NCI-H345 (cell line): ENCODE measurements around the gene STK11.

Experiments used
- DNase-seq: peaks from one replicate; lab custom pipeline; 2025; lab: John Stamatoyannopoulos, UW

The STK11 gene

DNA sequence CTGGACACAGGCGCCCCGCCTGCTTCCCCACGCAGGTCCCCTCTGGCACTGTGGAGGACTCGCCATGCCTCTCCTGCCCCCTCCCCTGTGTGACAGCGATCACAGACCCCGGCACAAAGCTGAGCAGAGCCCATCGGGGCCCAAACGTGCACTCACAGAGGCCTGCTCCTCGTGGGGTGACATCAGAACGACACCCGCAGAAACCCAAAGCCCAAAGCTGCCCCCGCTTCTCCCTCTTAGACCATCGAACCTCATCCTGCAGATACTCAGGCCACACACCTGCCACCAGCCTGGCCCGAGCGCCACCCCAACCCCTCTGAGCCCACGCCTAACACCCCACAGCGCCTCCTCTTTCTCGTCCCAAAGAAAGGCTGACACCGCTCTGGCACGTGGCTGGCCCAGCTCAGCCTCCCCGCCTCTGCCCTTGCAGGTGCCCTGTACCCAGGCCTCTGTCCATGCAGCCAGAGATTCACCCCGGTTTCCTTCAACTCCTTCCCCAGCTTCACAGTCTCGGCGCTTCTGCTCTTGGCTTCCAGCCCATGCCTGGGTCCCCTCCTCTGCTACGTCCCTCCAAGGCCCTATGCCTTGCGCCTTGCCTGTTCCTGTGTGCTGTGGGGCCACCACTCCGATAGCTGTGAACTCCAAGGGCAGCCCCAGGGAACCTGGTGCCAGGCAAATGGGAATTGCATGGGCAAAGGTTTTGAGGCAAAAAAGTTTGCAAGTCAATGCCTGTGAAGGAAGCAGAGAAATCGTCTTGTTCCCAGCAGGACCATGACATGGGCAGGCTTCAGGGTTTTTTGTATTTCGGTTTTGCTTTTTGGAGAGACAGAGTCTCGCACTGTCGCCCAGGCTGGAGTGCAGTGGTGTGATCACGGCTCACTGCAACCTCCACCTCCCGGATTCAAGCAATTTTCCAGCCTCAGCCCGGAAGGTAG lies 33.1 kb downstream of the STK11 start:
- DNase-seq, result no peak

- DNase-seq, result no peak
These were observed 33.8 kb downstream of the STK11 start for GRCh38 chr19:1239420-1239795.

GRCh38 chr19:1239796-1240737 lies 34.5 kb downstream of the STK11 start:
- DNase-seq, result peak; percentile 93

DNA sequence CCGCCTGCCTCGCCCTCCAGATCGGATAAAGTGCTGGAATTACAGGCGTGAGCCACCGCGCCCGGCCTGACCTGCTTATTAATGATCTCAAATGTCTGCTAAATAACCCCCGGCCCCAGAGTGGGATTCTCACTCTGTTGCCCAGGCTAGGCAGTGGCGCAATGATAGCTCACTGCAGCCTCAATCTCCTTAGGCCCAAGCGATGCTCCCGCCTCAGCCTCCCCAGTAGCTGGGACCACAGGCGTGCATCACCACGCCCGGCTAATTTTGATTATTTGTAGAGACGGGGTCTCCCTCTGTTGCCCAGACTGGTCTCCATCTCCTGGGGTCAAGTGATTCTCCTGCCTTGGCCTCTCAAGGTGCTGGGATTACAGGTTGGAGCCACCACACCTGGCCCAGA lies 35.3 kb downstream of the STK11 start:
- DNase-seq, result no peak

DNA sequence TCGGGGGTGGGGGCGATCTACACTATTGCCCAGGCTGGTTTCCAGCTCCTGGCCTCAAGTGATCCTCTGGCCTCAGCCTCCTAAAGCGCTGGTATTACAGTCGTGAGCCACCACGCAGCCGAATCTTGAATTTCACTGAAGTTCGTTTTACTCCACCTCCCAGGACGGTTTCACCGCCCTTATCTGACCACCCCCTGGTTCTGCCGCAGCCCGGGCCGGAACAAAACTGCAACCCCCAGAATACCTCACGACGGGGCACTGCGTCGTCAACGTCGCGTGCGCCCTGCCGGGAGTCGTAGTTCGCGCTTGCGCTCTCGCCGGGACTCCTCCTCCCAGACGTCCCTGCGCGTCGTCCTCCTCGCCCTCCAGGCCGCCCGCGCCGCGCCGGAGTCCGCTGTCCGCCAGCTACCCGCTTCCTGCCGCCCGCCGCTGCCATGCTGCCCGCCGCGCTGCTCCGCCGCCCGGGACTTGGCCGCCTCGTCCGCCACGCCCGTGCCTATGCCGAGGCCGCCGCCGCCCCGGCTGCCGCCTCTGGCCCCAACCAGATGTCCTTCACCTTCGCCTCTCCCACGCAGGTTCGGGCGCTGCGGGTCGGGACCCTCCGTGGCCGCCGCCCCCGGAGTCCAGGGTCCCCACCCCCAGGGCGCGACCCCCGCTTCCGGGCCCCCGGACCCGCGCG lies 36.0 kb downstream of the STK11 start, which contains the start of gene ATP5F1D:
ATP5F1D (plus strand) TSS at position 335 of the 679 bp plus-strand sequence; CDS start at position 435, 100 bp downstream.
- DNase-seq, result peak; percentile 94

DNA sequence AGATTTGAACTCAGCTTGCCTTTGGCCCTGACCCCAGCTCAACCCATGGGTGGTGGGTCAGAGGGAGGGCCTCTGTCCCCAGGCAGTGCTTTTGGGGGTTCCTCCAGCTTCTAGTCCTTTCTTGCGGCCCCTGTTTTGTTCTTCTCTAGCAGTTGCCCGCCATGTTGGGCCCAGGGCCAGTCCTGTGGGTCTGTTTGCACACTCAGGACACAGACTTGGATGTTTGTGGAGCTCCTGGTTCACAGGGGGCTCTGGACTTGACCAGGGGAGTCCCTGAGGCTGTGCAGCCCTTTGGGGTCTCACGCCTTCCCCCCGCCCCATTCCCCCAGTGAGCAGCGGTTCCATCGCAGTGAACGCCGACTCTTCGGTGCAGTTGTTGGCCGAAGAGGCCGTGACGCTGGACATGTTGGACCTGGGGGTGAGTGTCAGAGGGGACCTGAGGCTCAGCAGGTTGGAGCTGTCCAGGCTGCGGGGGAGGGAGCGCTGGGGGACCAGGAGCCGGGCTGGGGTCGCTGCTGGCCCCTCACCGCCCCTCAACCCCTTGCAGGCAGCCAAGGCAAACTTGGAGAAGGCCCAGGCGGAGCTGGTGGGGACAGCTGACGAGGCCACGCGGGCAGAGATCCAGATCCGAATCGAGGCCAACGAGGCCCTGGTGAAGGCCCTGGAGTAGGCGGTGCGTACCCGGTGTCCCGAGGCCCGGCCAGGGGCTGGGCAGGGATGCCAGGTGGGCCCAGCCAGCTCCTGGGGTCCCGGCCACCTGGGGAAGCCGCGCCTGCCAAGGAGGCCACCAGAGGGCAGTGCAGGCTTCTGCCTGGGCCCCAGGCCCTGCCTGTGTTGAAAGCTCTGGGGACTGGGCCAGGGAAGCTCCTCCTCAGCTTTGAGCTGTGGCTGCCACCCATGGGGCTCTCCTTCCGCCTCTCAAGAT lies 38.5 kb downstream of the STK11 start:
- peak; percentile 56 for DNase-seq

- DNase-seq, result no peak
These were observed 39.3 kb downstream of the STK11 start for GRCh38 chr19:1244693-1245451.

- no peak for DNase-seq
These were observed 40.1 kb downstream of the STK11 start for GRCh38 chr19:1245494-1246264.

DNA sequence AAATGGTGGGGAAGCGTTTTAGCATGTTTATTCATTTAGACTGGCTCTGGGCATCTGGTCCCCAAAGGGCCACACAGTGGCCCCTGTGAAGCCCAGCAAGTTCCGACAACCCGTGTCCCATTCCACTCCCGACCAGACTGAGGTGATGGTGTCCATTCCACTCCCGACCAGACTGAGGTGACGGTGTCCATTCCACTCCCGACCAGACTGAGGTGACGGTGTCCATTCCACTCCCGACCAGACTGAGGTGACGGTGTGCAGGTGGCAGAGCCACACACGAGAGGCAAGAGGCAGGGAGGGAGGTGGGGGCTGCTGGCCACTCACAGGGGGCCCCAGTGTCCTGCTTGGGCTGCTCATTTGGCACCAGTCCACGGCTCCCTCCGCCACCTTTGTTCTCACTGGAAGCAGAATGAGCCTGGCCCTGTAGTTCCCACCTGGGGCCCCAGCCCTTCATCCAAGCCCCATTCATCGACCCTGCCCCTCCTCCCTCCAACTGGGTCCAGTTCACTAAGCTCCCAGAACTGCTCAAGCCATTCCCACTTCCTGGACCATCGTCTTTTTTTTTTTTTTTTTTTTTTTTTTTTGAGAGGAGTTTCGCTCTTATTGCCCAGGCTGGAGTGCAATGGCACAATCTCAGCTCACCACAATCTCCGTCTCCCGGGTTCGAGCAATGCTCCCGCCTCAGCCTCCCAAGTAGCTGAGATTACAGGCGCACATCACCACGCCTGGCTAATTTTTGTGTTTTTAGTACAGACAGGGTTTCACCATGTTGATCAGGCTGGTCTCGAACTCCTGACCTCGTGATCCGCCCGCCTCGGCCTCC lies 40.9 kb downstream of the STK11 start:
- DNase-seq, result peak; percentile 22

- no peak for DNase-seq
These were observed 42.2 kb downstream of the STK11 start for GRCh38 chr19:1247748-1248138.

DNA sequence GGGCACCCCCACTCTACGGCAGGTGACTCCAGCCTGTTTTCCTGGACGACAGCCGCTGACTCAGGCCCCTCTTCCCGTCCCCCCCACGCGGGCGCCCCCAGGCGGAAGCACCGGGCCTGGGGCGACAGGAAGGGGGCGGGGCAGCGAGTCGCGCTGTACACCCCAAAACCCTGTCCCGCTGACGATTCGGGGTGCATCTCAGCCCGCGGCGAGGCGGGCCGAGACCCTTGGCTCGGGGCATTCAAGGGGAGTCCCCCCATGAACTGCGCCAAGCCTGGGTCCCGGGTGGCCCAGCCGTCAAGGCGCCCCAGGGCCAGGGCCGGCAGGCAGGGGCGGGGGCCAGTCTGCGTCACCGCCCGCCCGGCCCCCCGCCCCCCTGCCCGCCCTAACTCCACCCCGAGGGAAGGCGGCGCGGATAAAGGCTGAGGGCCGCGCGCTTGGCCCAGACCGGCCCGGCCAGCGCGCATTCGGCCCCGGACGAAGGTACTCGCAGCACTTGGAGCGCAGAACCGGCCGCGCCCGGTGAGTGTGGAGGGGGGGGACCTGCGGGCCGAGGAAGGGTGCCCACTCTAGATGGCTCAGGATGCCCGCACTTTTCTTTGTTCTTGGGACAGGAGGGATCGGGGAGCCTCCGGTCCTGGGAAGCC lies 42.7 kb downstream of the STK11 start, which contains the start of gene MIDN:
MIDN (plus strand) TSS at position 445 of the 647 bp plus-strand sequence. CDS start 1,714 bp downstream, outside the sequence.
- DNase-seq, result peak; percentile 82

DNA sequence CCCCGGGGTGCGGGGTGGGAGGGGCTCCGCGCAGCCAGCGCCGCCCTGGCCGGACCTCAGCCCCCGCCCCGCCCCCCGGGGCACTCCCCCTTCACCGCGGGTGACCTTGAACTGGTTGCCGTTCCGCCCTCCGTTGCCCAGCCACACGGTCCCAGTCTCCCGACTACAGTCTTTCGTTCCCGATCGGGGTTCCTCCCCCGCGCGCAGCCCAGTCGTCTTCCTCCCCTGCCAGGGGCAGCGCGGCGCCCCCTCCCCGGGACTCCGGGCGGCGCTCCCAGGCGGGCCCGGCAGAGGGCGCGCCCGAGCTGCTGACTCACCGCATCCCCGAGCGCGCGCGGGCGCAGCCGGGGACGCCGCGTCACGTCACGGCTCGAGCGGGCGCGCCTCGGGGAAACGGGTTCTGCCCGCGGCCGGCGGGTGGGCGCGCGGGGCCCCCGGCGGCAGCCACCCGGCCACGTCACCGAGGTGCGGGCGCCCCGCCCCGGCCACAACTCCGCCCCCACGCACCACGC lies 43.3 kb downstream of the STK11 start:
- DNase-seq, result peak; percentile 87

- DNase-seq, result peak; percentile 95
These were observed 43.9 kb downstream of the STK11 start for GRCh38 chr19:1249298-1249989.

- DNase-seq, result no peak
These were observed 44.4 kb downstream of the STK11 start for GRCh38 chr19:1249990-1250436.

GRCh38 chr19:1250437-1251260 lies 45.1 kb downstream of the STK11 start:
- DNase-seq, result peak; percentile 48
